ENCODE measurements around the gene HOXB9.

HOXB9 gene

GRCh38 chr17:48622857-48623256 lies 3.3 kb downstream of the HOXB9 start:
- DNase-seq = no peak

DNA sequence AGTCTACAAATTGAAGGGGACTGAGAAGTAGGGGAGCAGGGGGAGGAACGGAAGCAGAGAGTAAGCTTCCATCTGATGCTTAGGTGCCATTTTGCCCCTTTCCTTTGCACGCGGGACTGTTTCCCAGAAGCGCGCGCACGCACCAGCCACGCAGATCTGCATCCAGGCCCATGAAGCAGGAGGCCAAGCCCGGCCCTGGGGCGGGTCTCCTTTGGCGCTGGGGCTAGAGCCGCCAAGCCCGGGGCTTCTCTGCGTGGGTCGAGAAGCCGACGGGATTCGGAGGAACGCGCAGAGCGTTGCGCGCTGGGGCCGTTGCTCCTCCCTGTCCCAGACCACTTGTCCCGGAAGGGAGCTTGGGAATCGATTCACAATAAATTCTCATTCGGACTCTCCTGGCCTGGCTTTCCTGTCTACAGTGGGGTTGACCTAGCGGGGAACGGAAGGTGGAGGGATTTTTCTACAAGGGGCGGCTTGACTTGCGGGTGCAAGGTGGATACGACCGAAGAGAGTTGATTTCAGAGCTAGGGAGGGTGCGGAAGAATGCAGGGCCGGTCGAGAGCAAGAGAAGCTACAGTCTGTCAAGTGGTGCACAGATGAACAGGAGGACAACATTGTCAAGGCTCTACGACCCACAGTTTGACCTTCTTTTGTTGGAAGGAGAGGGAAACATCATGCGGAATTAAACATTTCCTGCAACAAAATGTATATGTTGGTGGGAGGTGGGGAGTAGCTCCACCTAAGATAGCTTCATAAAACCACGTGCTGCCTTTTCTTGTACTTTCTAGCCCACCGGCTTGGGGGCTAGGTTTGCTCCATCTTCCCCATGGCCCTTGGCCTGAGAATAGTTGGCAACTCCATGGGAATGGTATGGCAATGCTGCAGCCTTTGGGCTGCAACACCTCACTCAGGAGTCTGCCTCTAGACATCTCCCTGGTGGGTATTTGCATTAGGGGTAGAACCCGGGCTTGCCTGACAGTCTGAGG lies 4.5 kb downstream of the HOXB9 start:
- no peak for DNase-seq

GRCh38 chr17:48620461-48621139 lies 5.6 kb downstream of the HOXB9 start:
- no peak for DNase-seq

DNA sequence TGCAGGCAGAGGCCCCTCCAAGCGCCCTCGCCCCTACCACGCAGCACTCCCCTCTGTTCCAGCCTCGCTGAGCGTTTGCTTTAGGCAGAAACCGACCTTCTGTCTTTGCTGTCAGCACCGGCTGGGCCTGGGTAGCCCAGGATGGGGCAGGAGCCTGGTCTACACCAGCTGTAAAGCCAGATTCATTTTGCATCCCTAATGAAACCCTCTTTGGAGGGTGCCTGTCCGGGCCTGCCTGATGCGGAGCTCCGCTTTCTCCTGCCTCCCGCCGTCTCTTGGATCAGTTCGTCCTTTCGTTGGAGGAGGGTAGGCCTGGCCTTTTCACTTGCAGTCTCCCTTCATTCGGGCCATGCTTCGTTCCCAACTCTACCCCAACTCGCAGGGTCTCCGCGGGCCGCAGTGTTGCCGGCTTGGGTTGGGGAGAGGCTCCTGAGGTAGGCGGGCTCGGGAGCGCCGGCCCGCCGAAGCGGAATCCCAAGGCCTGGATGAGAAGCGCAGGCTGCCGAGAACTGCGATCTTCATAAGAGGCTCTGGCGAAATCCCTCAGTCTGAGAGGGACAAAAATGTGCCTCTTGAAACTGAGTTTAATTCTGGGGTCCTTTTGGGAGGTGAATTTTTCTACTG lies 6.2 kb downstream of the HOXB9 start:
- no peak for DNase-seq

DNA sequence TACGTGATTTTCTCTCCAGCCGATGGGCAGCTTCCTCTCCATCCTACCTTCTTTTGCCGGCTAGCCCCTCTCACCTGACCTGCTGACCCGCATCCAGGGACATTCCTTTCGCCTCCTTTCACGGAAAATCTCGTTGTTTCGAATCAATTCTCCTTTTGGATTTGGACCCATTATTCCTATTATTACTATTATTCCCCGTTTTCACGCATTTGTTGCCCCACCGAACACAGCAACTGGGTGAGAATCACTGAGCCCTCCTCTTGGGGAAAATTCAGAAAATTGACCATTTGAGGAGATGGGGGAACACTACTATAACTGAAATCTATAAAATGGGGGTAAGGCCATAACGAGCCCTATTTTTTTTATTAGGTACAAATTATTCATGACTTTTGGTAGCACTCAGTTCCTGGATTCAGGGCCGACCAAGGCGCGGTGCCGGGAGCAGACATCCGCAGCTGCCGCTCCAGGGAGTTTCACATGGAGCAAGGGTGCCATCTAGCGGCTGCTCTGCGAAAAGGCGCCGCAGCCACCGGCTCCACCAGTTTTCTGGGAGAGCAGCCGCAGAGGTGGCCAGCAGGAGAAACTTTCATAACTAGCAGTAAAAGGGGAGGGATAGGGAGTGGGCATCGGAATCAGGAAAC lies 7.8 kb downstream of the HOXB9 start:
- peak; percentile 87 for DNase-seq

DNA sequence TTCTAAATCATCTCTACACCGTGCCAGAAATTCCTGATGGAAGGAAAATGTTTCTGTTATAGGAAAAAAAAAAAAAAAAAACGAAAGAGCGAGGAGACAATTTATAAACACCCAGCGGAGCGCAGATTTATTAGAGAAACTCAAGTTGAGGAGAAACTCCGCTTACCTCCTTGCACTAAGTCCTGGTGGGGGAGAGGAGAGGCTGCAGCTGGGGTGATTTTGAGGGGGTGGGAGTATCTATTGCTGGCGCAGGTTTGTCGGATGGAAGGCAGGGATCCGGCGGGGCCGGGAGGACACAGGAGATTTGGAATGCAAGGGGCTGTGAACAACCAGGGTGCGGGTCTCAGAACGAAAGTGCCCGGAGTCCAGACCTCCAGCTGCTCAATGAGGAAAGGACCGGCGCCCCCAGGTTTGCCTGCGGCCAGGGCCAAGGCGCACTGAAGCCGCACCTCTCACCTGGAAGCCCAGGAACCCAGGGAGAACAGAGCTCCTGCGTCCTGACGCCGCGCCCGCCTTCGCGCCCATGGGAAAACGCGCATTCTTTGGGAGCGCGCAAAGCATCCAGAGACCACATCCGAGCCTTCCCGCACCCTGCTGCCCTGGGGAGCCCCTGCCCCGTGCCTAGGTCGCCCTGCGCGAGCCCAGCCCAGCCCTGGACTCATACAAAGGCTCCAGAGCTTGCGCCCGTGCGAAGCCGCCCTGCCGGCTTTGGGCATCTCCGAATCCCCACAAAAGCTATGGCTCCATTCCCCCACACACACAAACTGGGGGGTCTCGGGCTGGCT lies 8.5 kb downstream of the HOXB9 start:
- peak; percentile 20 for DNase-seq

DNA sequence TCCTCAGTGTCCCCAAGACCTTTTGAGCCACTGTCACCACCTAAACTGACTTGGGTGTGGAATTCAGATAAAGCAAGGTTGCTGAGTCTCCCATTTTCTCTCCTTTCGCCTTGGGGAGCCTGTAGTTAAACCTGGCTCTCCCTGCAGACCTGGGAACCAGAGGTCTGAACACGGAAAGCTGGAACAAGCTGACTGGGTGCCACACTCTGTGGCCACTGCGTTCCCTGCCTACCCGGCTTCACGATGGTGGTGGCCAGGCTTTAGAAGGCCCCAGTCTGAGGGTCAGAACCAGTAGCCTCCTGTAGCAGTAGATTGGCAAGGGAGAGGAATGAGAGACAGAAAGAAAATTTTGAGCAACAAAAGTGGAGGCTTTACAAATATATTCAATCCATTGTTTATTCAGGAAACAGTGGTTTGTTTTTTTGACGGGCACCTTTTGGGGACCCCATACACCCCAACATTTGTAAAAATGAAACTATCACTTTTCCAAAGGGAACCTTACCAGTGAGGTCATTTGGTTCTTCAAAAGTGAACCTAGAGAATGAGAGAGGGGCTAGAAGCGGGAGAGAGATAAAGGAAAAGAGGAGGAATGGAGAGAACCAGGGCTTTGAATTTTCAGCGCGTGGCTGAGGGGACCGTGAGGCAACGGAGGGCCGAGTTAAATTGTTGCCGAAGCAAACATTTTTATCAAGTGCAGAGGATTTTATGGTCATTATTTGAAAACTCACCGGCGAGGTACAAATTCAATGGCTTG lies 9.3 kb downstream of the HOXB9 start:
- DNase-seq = no peak

GRCh38 chr17:48615963-48616716 lies 10.0 kb downstream of the HOXB9 start:
- no peak for DNase-seq

GRCh38 chr17:48615047-48615962 lies 10.9 kb downstream of the HOXB9 start, which contains the start of gene HOXB8:
HOXB8 (minus strand) TSS chr17:48615292; CDS start chr17:48614704, 588 bp downstream.
- no peak for DNase-seq

DNA sequence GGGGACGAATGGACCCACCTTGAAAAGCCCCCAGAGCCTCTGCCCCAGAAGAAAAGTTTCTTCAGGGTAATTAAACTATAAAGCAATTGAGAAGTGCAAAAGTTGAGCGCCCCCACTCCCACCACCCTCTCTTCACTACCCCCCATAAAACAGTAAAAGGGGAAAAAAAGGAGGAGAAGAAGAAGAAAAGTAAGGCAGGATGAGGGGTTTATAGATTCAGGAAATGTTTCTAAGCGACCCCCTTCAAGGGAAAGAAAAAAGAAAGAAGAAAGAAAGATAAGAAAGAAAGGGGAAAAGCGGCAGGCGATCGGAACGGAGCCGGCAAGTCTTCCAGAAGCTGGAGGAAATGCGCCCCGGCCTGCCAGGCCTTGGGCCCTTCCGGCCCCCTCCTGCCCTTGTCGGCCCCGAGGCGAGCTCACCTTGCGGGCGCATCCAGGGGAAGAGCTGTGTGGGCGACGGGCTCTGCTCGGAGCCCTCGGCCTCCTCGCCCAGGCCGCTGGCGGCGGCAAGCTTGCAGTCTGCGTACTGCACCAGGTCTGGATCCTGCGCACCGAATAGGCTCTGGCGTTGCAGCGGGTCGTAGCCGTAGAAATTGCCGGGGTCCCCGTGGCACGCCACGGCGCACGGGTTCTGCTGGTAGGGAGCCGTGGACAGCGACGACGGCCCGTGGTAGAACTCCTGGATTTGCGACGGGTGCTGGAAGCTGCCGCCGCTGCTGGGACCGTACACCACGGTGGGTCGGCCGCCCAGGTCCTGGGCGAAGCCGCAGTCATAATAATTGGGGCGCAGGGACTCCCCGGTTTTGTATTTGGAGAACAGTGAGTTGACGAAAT lies 12.1 kb downstream of the HOXB9 start:
- peak; percentile 57 for DNase-seq

DNA sequence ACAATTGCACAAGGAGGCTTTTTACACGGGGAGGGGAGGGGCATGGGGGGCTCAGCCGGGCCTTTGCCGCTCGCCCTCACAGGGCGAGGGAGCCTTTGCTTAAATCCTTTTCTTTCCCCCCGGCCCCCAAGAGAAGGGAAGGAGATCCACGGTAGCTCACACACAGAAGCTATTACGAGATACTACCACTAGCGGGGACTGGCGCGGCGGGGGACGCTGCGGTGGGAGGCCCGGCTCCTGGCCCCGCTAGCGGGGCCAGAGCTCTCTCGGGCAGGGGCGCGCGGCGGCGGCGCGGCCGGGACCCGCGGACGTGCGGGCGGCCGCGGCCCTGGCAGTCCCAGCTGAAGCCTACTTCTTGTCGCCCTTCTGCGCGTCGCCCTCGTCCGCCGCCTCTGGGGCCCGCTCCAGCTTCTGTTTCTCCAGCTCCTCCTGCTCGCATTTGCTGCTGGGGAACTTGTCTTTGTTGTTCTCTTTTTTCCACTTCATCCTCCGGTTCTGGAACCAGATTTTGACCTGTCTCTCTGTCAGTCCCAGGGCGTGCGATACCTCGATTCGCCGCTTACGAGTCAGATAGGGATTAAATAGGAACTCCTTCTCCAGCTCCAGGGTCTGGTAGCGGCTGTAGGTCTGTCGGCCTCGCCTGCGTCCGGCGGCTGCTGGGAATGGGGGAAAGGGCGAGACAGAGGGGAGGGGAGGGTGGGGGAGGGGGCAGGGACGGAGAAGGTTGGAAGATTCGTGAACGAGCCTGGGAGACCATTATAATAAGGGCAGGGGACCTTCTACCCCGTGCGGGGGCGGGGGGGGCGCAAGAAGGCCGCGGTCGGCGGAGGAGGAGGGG lies 13.1 kb downstream of the HOXB9 start:
- peak; percentile 64 for DNase-seq

GRCh38 chr17:48612456-48612853 lies 13.7 kb downstream of the HOXB9 start:
- DNase-seq = no peak

DNA sequence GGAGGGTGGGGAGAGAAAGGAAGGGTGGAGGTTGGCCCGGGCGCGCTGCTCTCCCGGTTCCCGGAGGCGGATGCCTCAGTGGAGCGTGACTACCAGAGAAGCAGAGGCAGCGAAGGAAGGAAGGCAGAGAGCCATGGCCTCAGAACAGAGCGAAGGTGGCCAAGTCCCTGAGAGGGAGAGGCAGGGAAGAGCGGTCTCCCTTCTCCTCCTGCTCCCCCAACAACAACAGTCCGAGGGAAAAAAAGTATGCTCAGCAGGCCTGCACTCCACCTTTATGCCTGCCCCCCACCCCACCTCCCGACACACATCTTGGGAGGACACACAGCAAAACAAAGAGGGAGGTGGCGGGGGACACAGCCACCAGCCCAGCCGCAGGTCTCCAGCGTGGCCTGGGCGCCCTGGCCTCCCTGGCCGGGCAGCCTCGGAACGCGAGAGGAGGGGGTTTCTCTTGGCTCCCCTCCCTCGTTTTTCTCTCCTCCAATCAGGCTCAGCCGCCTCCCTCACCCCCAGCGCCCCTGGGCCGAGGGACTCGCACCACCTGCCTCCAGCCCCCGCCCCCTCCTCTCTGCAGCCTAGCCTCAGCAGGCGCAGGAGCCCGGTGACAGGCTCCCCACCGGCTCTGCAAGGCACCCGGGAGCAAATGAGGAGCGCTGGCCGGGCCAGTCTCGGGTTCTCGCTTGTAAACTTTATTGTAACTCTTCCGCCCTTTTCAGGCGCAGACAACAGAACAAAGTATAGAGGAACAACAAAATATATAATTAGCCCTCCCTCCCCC lies 14.3 kb downstream of the HOXB9 start:
- DNase-seq = no peak

DNA sequence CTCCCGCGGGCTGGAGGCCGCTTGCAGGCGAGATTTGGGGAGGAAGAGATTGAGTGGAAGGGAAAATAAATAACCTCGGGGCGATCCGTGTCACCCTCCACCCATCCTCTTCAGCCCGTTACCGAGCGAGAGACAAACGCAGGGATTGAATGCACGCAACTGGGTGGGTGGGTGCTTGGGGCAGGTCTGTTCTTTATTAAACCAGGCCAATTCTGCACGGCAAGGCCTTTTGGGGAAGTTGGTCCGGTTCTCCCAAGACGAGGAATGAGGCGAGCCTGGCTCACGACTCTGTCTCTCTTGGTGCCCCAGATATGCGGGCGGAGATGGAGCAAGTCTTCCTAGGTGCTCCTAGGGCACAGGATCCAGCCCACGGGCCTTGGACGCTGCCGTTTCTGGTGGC lies 14.9 kb downstream of the HOXB9 start:
- no peak for DNase-seq

- peak; percentile 85 for DNase-seq
Observed at GRCh38 chr17:48610282-48611211, 15.6 kb downstream of the HOXB9 start, which contains the start of gene HOXB7. HOXB7 (minus strand) TSS chr17:48611017; CDS start chr17:48610918, 99 bp downstream.

Data from stimulated activated CD4-positive, alpha-beta T cell treated with anti-CD3 and anti-CD28 coated beads, Interleukin-15, amount 100 ng/mL, for 24 hours (primary cell).